GM18505 (cell line): Measurements from ENCODE around the gene KTN1.

ENCODE experiments used
- ATAC-seq: cut with Tn5 transposase; IDR thresholded peaks from one replicate; pipeline ENCODE4 v1.9.1; 2021; ENCODE audit not compliant: unreplicated experiment
- POLR2A ChIP-seq: IDR thresholded peaks from 4 replicates; pipeline ENCODE4 v1.6.1; 2011; ENCODE audit warnings: borderline replicate concordance; ENCODE audit not compliant: insufficient read depth, insufficient read length; ENCODE audit errors: extremely low read depth

Gene KTN1

GRCh38 chr14:55724736-55725135 is 144.7 kb downstream of the KTN1 start:
- no peak for ATAC-seq
- TF ChIP-seq POLR2A: no peak

GRCh38 chr14:55730592-55731310 is 150.7 kb downstream of the KTN1 start:
- no peak for TF ChIP-seq POLR2A
- ATAC-seq: no peak

- no peak for TF ChIP-seq POLR2A
- no peak for ATAC-seq
Observed at GRCh38 chr14:55731311-55731872, 151.4 kb downstream of the KTN1 start.

- TF ChIP-seq POLR2A: no peak
- no peak for ATAC-seq
Observed at GRCh38 chr14:55731881-55732498, 152.0 kb downstream of the KTN1 start.

- no peak for ATAC-seq
- TF ChIP-seq POLR2A: no peak
Observed at GRCh38 chr14:55733599-55733998, 153.6 kb downstream of the KTN1 start.
